NCI-H1417 treated with DMSO at 0.1 percent for 48 hours (cell line): ENCODE results near the gene MCU.

Experiments used
- DNase-seq: peaks from one replicate; lab custom pipeline; 2025; lab: John Stamatoyannopoulos, UW

MCU gene

DNA sequence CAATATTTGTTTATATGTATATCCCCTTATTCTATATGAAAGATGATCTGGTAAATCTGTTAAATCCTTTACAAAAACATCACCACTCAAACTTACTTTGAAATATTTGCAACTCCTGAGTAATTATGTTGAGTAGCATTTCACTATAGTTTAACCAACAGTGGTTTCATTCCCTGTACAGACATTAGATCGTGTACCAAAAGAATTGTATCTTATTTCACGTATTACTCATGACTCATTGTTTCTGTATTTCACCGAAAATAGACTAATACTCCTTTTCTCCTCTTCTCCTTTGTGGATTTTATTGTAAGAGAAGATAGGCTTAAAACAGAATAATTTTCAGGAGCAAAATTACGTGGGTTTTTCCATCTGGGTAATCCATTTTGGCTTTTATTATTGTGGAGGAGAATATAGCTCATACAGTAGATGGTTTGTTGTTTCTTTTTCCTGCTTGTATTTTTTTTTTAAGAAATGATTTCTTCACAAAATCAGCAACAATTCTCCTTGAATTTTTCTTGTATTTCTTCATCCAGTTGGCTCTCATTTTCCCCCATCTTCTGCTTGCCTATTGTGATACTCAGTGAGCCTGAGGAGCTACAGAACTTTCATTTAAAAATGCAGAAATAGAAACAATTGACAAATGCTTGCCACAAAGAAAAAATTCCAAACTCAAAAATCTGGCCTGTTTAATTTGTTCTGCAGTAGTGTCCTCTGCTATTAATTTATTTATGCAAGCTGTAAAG, 111.0 kb downstream of the MCU start:
- no peak for DNase-seq

DNA sequence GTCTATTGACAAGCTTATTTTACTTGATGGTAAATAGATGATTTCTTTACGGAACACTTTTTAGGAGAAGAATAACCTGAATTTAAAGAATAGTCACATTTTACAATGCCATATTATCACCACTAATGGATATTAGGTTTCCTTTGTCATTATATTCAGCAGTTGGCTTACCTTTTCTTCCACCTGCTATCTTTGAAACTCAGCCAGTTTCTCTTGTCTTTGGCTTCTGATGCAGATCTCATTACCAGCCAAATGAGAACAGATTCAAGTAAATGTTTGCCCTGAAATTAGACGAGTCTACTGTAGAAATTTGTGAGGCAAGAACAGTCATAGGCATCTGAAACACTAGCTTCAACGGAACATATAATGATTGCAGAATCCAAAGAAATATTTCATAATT, 116.1 kb downstream of the MCU start:
- DNase-seq = no peak

DNA sequence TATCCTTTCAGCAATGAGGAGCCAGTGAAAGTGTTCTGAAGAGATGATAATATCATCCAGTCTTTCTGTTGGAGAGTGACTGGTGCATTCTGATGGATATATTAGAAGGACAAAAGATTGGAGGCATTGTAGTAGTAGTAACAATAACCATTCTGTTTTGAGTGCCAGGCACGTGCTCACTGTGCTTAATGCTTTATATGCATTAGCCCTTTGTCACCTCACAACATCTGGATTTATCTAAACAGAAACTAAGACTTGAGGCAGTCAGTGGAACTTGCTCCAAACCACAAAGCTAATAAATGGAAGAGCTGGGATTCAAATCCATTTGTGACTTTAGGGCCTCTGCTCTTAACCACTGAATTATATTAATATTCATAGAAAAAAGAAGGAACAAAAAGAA, 117.1 kb downstream of the MCU start:
- DNase-seq = no peak

DNA sequence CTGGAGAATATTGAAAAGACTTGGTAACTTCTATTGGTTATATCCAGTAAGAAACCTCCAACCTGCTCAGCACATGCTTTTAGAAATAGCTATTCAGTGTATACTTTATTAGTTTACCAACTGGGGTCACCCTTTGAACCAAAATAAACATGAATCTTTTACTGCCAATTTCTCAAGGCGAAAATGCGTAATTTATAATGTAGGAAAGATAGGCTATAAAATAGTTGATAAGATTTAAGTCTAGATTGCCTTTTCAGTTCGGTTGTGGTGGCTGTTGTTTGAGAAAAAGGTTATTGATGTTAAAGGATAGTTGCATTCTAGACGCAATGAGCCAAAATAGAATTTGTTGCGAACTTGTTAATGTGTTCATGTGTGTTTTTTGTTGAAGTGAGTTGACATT, 119.0 kb downstream of the MCU start:
- no peak for DNase-seq

DNA sequence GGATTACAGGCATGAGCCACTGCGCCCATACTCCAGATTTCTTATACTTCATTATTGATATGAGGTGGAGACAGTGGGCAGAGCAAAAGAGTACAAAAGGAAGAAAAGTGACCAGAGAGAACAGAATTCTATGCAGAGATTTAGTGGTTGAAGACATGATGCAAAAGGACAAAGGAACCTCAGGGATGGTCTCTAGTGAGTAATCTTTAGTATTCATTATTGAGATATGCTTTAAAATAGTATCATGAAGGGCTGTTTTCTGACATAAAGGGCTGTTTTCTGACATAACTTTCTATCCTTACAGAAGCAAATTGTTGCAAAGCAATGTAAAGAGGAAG, 120.4 kb downstream of the MCU start:
- no peak for DNase-seq

DNA sequence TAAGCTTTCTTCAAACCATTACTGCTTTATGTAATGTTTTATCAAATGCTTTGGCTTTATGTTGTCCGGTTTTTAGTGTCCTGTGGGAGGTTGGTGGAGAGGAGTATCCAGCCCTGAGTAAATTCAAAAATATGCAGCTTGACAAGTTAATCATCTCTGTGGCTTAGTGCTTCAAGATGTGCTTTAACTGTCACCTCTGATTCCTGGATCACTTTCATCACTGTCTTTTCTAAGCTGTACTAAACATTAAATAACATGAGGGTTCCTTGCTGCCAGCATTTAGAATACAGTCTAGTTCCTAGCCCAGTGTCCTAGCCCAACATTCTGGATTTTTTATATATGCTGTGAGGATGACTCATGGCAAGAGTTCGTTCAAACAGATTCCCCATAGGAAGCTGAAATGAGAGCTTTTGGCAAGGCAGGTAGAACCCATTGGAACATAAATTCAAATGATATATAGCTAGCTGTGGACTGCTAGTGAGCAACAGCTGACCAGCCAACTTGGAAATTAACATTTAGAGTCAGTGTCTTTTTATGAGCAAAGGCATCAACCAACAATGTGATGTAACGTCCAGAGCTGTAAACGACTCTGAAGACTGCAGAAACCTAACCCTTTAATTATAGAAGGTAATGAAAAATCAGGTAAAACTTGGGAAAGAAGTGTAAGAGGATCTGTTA, 120.9 kb downstream of the MCU start:
- no peak for DNase-seq

DNA sequence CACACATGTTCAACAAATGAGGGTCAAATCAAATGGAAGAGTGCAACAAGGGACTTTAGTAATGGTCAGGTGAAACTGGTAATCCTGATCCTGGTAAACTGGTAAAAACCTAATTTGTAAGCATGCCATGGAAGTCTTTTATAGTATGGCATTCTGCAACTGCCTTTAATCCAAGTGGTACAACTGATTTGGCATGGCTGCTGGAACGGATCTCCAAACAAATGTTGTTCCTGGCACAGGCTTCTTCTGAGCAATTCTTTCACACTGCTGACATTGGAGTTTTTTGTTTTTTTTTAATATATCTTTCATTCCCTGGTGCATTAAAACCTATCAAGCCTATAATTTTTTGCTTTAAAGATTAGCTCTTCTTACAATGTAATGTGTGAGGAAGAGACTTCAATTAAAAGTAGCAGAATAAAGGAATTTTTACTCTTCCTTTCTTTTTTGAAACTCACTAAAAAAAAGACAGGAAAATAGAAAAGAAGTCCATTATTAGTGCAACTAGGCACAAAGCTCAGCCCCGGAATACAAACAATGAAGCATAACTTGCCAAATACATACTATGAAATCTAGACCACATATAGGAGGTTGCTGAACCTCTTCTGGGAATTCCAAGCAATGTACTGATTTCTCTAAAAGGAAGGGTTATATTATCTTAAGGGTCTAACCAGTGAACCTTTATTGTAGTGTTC, 122.3 kb downstream of the MCU start:
- no peak for DNase-seq

DNA sequence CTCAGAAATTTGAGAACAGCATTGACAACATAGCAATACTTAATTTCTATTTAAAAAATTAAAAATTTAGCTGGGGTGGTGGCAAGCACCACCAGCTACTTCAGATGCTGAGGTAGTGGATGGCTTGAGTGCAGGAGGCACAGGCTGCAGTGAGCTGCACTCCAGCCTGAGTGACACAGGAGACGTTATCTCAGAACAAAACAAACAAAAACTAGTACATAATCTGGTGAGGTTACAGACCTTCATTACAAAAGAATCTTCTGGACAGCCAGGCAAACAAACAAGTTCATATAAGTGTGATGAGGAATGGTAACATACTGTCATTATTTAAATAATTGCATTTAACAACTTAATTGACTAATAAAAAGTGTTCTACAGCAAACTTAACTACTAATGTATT, 124.6 kb downstream of the MCU start:
- no peak for DNase-seq

DNA sequence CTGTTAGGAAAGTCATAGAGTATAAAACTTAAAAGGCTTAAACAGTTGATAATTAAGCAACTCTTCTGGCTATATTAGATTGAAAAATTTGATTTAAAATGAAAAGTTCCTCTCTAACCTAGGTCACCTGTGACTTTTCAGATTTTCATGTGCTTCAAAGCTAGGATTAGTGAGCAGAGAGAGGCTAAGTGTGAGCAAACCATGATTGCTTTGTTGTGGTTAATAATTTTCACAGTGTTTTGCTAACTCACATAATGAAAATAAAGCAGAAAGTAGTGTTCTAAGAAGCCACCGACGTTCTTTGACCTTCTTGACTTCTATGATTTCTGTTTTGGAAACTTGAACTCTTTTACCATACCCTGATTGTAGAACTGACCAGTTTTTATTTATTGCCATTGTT, 126.1 kb downstream of the MCU start:
- no peak for DNase-seq

DNA sequence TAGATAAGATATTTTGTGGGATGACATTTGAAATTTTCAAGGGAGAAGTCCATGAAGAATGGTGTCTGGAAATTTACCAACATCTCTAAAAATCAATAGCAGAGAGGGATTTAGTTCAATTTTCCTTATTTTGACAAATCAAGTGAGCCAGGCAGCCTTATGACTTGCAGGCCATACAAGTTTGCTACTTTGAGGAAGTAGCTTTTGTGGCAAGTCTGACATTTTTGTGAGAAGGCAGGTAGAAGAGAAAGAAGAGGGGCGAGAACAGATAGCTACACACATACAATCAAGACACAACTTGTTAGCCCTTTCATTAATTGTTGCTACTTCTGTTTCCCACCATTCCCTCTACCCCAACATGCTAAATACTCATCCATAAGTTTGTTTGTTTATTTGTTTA, 127.1 kb downstream of the MCU start:
- no peak for DNase-seq

DNA sequence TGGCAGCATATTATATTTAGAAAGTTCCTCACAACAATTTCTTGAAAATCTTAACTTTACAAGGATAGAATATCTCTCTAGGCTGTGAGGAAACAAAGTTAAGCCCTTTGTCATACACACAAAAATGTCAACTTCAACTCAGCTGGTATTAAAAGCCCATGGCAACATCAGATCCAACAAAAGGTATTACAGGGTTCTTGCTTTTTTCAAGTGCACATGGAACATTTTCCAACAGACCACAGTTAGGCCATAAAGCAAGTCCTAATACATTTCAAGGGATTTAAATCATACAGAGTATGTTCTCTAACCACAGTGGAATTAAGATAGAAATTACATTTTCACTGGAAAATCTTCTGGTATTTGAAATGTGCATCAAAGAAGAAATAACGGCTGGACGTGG, 129.7 kb downstream of the MCU start:
- DNase-seq = no peak

DNA sequence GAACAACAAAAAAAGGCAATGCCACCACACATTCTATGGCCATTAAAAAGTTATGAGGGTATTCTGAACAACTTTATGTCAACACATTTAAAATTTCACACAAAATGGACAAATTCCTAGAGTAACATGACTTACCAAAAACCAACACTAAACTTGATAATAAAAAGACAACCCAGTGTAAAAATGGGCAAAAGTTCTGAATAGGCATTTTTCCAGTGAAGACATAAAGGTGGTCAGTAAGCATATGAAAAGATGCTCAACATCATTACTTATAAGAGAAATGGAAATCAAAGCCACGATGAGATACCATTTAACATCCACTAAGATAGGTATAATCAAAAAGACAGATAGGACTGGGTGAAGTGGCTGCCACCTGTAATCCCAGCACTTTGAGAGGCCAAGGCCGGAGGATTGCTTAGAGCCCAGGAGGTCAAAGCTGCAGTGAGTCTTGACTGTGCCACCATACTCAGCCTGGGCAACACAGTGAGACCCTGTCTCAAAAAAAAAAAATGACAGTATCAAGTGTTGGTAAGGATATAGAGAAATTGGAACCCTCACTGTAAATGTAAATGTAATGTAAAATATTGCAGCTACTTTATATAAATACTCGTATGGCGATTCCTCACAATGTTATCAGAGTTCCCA, 130.5 kb downstream of the MCU start:
- no peak for DNase-seq

DNA sequence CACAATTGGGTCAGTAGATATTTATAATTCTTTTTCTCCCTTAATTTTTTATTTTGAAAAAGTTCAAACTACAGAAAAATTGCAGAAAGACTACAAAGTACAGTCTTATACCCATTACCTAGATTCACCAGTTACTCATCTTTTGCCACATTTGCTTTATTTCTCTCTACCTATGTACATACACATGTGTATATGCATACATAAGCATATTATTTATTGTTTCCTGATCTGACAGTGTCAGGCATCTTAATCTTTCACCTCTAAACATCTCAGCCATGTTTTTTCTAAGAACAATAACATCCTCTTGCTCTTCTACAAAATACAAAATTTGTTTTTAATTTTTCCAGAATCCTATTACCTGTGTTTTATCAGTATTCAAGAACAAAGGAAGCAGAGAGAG, 133.2 kb downstream of the MCU start:
- DNase-seq = no peak

DNA sequence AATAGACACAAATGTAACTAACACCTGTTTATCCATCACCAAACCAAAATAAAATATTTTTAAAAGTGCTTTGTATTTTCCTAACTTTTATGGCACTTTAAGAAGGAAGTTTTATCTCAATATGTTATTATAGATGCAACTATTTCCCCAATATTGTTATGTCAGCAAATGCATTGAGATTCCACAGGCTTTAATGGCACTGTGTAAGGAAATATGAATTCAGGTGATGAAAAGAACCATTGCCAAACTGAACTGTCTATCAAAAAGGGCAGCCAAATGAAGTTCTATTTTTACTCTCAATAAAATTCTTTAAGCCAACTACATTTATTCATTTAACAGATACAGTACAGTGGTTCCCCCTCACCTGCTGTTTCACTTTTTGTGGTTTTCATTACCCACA, 134.4 kb downstream of the MCU start:
- DNase-seq = no peak

DNA sequence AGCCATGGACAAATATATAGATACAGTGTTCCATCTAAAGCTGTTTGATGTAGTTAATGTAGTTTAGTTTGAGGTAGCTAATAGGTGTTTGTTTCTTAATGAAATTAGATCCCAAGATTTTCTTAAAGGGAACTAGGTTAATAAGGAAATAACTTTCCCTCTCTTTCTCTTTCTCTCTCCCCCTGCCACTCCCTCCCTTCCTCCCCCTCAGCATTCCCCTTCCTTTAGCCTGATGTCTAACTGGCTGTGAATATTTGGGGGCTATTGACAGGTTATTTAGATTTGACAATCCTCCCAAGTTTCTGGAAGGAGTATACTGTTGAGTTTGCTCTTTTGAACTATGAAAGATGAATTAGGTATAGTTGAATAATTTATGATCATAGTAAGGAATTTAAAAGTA, 136.4 kb downstream of the MCU start:
- no peak for DNase-seq

DNA sequence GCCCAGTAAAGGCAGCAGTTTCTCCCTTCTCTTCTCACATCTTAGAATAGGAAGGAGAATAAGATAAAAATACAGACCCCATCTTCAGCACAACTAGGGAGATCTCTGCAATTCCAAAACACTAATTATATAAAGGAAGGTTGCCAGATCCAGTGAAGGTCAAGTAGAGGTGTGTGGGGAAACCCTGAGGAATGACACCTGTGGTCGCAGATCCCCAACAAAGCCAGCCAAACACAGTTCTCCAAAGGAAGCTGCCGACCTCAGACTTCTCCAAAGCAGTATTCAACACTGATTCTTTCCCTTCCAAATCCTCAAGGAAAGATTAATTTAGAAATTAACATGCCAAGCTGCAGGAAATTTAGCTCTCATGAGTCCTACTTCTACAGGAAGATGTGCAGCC, 138.7 kb downstream of the MCU start:
- no peak for DNase-seq

DNA sequence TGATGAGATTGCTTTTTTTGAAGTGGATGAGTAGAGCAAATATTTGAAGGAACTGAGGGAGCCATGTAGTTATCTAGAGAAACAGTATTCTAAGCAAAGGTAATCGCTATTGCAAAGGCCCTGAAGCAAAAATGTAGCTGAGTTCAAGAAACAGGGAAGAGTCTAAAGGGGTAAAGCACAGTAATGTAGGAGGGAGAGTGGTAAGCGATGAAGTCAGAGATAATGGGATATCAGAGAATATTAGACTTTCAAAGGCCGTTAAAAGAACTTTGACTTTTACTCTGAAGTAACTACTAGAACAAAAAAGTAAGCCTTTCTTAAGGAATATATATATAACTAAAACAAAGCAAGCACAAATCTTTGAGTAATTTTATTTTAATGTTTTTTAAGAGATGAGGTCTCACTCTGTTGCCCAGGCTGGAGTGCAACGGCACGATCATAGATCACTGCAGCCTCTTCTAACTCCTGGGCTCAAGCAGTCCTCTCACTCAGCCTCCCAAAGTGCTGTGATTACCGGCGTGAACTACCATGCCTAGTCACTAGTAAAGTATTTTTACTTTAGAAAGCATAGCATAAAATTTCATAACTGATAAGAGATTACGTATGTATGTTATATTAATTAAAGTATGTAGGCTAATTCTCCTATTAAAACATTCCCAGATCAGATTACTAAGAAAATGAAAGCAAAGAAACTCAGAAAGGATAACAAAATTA, 139.9 kb downstream of the MCU start:
- DNase-seq = no peak

DNA sequence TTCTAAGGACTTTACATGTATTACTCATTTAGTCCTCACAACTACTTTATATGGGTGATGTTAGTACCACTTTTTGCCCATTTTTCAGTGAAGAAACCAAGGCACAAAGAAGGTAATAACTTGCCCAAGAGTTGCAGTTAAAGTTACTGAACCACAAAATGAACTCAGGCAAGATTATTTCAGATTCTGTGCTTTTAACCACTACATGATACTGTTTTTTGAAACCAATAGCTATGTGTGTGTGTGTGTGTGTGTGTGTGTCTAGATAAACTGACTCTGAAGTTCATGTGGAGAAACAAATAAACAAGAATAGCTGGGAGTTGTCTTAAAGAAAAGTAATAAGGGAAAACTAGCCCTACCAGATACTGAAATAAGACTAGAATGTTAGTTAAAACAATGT, 140.8 kb downstream of the MCU start:
- no peak for DNase-seq

DNA sequence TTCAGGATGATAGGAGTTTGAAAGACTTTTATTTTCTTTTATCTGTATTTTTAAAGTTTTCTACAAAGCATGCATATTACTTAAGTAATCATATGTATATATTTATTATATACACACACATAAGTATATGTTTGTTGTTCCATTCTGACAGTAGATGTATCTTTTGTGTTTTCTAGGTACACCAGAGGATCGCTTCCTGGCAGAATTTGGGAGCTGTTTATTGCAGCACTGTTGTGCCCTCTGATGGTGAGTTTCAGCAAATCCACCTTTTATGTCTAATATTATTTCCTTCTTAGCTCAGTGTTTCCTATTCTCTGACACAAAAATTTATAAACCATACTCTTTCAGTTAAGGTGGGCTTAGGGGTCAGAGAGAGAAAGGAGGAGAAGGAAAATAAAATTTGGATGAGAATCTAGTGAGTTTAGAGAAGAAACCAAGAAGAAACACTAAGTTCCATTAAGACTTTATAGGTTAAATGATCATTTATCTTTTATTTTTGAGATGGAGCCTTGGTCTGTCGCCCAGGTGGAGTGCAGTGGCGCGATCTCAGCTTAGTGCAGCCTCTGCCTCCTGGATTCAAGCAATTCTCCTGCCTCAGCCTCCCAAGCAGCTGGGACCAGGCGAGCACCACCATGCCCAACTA, 142.4 kb downstream of the MCU start:
- DNase-seq = no peak

DNA sequence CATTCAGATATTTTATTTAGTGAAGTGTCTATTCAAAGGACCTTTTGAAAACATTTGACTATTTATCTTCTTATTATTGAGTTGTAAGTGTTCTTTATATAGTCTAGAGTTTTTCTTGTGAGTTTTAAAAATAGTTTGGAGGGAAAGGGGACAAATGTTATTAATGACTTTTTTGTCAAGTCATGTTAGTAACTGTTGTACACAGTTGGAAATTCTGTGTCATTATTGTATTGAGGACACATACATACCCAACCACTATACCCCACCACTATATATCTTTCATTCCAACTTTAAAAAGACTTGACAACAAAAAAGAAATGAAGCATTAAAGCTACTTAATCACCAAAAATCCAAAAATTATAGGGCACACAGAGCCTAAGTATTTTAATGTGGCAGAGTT, 148.4 kb downstream of the MCU start:
- no peak for DNase-seq

DNA sequence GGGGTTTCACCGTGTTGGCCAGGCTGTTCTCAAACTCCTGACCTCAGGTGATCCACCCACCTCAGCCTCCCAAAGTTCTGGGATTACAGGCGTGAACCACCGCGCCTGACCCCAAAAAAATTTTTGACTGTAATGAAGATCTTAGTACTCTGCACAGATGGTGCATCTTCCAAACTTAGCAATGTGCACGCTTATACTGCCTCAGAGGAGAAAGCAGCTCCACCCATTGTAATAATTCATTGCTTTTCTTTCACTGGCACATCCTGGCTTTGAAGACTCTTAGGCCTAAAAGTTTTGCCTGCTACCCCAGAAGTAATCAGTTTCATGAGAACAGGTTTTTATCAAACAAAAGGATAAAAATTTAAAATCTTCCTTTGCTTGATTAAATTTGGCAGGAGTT, 149.5 kb downstream of the MCU start:
- DNase-seq = no peak

DNA sequence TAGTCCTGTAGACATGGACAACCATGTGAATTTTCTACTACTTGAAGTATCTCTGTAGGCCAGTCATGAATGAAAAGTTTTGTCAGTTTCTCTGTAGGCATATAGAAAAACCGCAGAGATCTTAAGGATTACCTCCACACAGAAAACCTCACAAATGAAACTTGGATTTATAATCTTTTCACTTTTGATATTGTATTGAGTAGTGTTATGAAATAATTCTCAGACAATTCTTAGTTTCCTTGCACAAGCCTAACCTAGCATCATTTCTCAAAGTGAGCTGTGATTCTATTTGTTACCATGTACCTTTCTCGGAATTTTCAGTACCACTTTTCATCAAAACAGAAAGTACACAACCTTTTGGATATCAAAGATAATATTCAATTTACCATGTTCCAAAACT, 150.2 kb downstream of the MCU start:
- DNase-seq = no peak
